ENCODE results near the gene PAM. TPM values are rescaled to one million over a fixed set of nuclear protein-coding genes. Genes with fewer than 3 reads are reported as not detected.

The PAM gene
- total RNA-seq, 1 experiment from 2014 or later, result 257 TPM

GRCh38 chr5:102981957-102982635, 227.0 kb downstream of the PAM start (continued):
- no peak for TF ChIP-seq SIN3A (IDR thresholded peaks at IDR 0.05; ENCODE audit: low read depth)
- no peak for TF ChIP-seq TCF7L2 (IDR thresholded peaks at IDR 0.05; ENCODE audit: borderline replicate concordance, extremely low read depth, insufficient read depth, insufficient read length)
- no peak for TF ChIP-seq ZFX (IDR thresholded peaks at IDR 0.05)

- Histone ChIP-seq H2AFZ (ENCODE audit: low read depth, low read length, poor library complexity, severe bottlenecking) (no peak overlapping the region), H3K4me1 (ENCODE audit: control insufficient read depth in 1 of 2, insufficient read depth in 2 of 2, low read length in 2 of 2) (no peaks in the 10 kb centered on the region), H3K27ac (ENCODE audit: low read depth, low read length) (no peak overlapping the region), H3K27me3 (ENCODE audit: insufficient read depth, low read length) (no peaks in the 10 kb centered on the region), H3K9ac (ENCODE audit: low read length) (no peak overlapping the region), H4K20me1 (ENCODE audit: insufficient read depth) (no peaks in the 10 kb centered on the region), H3K4me3 (replicated peaks in 1 of 2; ENCODE audit: low read depth in 1 of 2, low read length in 2 of 2) (no peak overlapping the region), H3K4me2 (ENCODE audit: low read length) (no peak overlapping the region), H3K9me3 (ENCODE audit: control insufficient read depth in 1 of 2, insufficient read depth in 1 of 2, low read depth in 1 of 2, low read length in 2 of 2) (no peaks in the 10 kb centered on the region), H3K36me3 (ENCODE audit: control insufficient read depth in 1 of 2, insufficient read depth in 2 of 2, low read length in 2 of 2) (peaks cover 2 to 17% of the 10 kb centered on the region in 2 experiments; a peak in 3 of 4 replicates), H3K79me2 (ENCODE audit: insufficient read depth, low read length) (no peaks in the 10 kb centered on the region), H3K9me2 (ENCODE audit: insufficient read depth) (no peaks in the 10 kb centered on the region)
- intact Hi-C loops (cut with micrococcal nuclease), result no loop called here
- ChIA-PET POLR2A (no interaction called here), RAD21 (ENCODE audit: low non-redundant PET in 1 of 2, low total read pairs in 2 of 2, uncharacterized antibody in 2 of 2, unreplicated experiment in 2 of 2) (no interaction called here), CTCF (no interaction called here)
- DNase-seq (ENCODE audit: low read depth, low spot score), result no peak
- no TSS peak for BruUV-seq (replicated peaks)
- TF ChIP-seq EZH2phosphoT487 (IDR thresholded peaks at IDR 0.05; ENCODE audit: borderline replicate concordance) (no peak), POLR2AphosphoS5 (IDR thresholded peaks at IDR 0.05; ENCODE audit: low read depth, low read length) (no peak), FOSL1 (IDR thresholded peaks at IDR 0.05; ENCODE audit: low read depth) (no peak), POLR2A (IDR thresholded peaks at IDR 0.05; ENCODE audit: borderline replicate concordance, extremely low read depth, insufficient read depth, insufficient read length) (no peak), ATF3 (IDR thresholded peaks at IDR 0.05) (no peak)
- ATAC-seq, result no peak
Observed at GRCh38 chr5:102986074-102986473, 231.0 kb downstream of the PAM start.

GRCh38 chr5:102988459-102988858, 233.4 kb downstream of the PAM start:
- DNase-seq (ENCODE audit: low read depth, low spot score) (no peak), ATAC-seq (no peak)
- H3K4me3 ChIP-seq (replicated peaks in 1 of 2; ENCODE audit: low read depth in 1 of 2, low read length in 2 of 2), result no peak overlapping the region
- intact Hi-C loops (cut with micrococcal nuclease), result no loop called here
- H3K9me2 ChIP-seq (ENCODE audit: insufficient read depth), result no peaks in the 10 kb centered on the region
- ChIA-PET CTCF (no interaction called here), RAD21 (ENCODE audit: low non-redundant PET in 1 of 2, low total read pairs in 2 of 2, uncharacterized antibody in 2 of 2, unreplicated experiment in 2 of 2) (no interaction called here), POLR2A (no interaction called here)
- no peaks in the 10 kb centered on the region for H4K20me1 ChIP-seq (ENCODE audit: insufficient read depth)
- no peak overlapping the region for H3K9ac ChIP-seq (ENCODE audit: low read length)
- no peaks in the 10 kb centered on the region for H3K9me3 ChIP-seq (ENCODE audit: control insufficient read depth in 1 of 2, insufficient read depth in 1 of 2, low read depth in 1 of 2, low read length in 2 of 2)
- H3K27me3 ChIP-seq (ENCODE audit: insufficient read depth, low read length), result no peaks in the 10 kb centered on the region
- H3K36me3 ChIP-seq (ENCODE audit: control insufficient read depth in 1 of 2, insufficient read depth in 2 of 2, low read length in 2 of 2), result peaks cover 0 to under 1% of the 10 kb centered on the region in 2 experiments; a peak in 1 of 4 replicates
- no peak overlapping the region for H2AFZ ChIP-seq (ENCODE audit: low read depth, low read length, poor library complexity, severe bottlenecking)
- H3K4me2 ChIP-seq (ENCODE audit: low read length), result no peak overlapping the region
- H3K79me2 ChIP-seq (ENCODE audit: insufficient read depth, low read length), result no peaks in the 10 kb centered on the region
- H3K4me1 ChIP-seq (ENCODE audit: control insufficient read depth in 1 of 2, insufficient read depth in 2 of 2, low read length in 2 of 2), result no peaks in the 10 kb centered on the region
- H3K27ac ChIP-seq (ENCODE audit: low read depth, low read length), result no peak overlapping the region
- no TSS peak for BruUV-seq (replicated peaks)
- no peak for TF ChIP-seq CTCF (IDR thresholded peaks at IDR 0.05 in 2 of 3, conservative IDR thresholded peaks at IDR 0.05 in 1 of 3; ENCODE audit: borderline replicate concordance in 1 of 3, insufficient read depth in 1 of 3, low read depth in 2 of 3, low read length in 2 of 3)
- no peak for TF ChIP-seq TCF7L2 (IDR thresholded peaks at IDR 0.05; ENCODE audit: borderline replicate concordance, extremely low read depth, insufficient read depth, insufficient read length)
- no peak for TF ChIP-seq ELF1 (IDR thresholded peaks at IDR 0.05; ENCODE audit: borderline replicate concordance, low read depth)
- TF ChIP-seq MAX (IDR thresholded peaks at IDR 0.05), result no peak
- TF ChIP-seq ZNF274 (IDR thresholded peaks at IDR 0.05; ENCODE audit: low read depth, low read length), result no peak
- TF ChIP-seq EGR1 (IDR thresholded peaks at IDR 0.05; ENCODE audit: low read depth), result no peak
- TF ChIP-seq FOSL1 (IDR thresholded peaks at IDR 0.05; ENCODE audit: low read depth), result no peak
- no peak for TF ChIP-seq ZBTB33 (IDR thresholded peaks at IDR 0.05; ENCODE audit: extremely low read depth, insufficient replicate concordance, low read length)
